GM20431 (cell line): ENCODE measurements around the gene ZBTB46.
"Not testable (repeated sequence)": the region's sequence is repeated elsewhere in the genome, so short reads cannot be mapped to it uniquely, and the experiment has no call there.

Experiments
- in situ Hi-C: fragments of 300-500 bp; cut with MseI, MboI; formaldehyde crosslinking; loops from one replicate; pipeline ENCODE4 v1.15.0; 2020; ENCODE audit warnings: low sequenced_read_pairs; ENCODE audit not compliant: unreplicated experiment

ZBTB46 gene

DNA sequence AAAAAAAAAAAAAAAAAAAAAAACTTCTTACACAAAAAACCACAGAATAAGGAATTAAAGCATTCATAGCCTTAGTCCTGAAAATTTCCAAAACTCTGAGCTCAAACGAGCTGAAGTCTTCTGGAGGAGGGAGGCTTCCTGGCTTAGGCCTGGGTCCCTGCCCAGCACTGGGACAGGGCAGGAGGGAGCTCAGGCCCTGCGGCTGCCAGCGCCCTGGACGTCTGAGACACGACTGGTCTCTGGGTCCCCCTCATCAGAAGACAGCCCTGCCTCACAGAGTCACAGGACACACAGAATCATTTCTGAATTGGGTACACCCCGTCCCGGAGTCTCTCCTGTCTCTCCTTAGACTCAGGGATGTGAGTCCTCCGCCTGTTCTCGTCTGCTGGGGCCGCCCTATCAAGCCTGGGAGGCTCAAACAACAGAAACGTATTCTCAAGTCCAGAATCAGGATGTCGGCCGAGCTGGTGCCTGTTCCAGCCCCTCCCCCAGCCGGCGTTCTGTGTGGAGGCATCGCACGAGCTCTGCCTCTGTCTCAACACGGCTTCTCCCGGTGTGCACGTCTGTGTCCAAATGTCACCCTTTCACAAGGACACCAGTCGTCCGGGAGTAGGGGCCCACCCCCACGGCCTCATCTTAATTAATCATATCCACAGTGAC lies 39.4 kb downstream of the ZBTB46 start:
- in situ Hi-C loops = no loop called here

DNA sequence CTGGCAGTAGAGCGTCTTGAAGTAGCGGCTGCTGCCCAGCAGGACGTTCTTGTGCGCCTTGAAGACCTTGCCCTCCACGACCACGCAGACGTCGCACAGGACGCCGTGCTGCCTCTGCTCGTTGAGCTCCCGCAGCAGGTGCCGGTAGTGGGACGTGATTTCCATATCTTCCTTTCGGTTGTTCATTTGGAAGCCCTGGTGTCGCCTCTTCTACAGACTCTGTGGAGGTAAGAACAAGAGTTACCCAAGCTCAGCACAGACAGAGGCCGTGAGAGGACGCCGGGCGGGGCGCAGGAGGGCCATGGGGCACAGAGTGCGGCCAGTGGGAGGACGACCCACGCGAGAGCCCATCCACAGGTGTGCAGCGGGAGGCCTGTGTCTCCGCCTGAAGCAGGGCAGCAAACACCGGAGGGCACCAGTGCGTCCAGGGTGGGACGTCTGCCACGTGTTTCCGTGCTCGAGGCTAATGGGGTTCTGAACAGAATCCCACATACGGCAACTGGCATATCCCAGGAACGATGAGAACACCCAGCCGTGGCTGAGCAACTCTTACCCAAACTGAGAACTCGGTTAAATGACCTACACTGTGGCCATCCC lies 40.4 kb downstream of the ZBTB46 start:
- in situ Hi-C loops = no loop called here

GRCh38 chr20:63789836-63790571 lies 41.1 kb downstream of the ZBTB46 start:
- in situ Hi-C loops = no loop called here

GRCh38 chr20:63787749-63788148 lies 43.3 kb downstream of the ZBTB46 start:
- in situ Hi-C loops = no loop called here

DNA sequence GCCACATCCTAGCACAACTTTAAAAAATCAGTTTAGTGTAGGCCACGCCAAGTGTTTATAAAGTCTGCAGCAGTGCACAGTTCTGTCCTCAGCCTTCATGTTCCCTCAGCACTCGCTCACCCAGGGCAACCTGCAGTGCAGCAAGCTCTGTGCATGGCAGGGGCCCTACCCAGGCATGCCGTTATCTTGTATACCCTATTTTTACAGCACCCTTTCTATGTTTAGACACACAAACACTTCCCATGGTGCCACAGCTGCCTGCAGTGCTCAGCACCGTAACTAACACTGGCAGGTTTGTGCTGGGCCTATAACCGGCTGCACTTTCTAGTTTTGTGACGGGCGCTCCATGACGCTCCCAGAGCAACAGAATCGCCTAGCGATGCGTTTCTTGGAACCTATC lies 43.8 kb downstream of the ZBTB46 start:
- in situ Hi-C loops = no loop called here

DNA sequence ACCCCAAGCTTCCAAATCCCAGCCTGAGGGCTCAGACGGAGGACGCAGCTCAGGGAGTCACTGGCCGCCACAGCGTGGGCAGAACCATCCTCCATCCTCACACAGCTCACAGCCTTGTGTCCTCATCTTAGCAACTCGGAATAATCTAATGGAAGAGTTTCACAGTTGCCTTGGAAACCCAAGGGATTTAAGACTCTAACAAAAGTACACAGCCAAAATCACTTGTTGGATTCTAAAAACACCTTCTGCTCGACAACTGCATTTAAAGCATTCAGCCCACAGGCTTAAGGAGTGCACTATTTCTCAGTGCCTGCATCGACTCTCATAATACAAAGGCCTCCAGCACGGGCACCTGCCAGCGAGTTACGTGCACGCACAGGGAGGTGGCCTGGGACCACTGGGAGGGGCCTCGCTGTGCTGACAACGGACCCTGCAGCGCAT lies 45.4 kb downstream of the ZBTB46 start:
- in situ Hi-C loops = no loop called here

DNA sequence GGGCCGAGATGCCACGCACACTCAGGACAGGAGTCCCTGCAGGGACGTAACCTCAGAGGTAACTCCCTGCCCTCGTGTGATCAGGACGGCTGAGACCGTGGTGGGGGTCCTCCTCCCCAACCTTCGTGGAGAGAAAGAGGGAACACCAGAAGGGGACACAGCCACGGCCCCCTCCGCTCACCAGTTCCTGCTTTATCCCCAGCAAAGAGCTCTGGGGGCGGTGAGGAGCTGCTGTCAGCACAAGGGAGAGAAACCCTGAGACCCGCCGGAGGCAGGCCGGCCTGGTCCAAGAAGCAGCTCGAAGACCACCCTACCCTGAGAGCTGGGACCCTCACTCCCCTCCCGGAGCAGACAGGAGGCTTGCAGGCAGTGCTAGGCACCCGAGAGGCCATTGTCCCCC lies 47.1 kb downstream of the ZBTB46 start:
- in situ Hi-C loops = no loop called here

GRCh38 chr20:63782521-63782971 lies 48.5 kb downstream of the ZBTB46 start:
- in situ Hi-C loops = no loop called here

DNA sequence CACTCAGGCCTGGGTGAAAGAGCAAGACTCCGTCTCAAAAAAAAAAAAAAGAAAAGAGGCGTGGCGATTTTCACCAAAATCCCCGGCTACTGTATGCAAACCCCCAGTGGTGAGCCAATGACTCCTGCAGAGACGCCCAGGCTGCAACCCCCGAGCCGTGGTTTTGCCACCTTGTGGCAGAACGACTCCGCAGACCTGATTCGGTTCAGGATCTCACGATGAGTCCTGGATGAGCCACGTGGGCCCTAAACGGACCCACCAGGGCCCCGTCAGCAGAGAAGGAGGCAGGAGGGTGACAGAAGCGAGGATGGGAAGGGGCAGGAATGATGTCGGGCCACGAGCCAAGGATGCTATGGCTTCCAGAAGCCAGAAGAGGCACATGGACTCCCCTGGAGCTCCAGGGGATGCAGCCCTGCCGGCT lies 49.0 kb downstream of the ZBTB46 start:
- in situ Hi-C loops = no loop called here

GRCh38 chr20:63781181-63781580 lies 49.9 kb downstream of the ZBTB46 start:
- in situ Hi-C loops = no loop called here

GRCh38 chr20:63778857-63779256 lies 52.2 kb downstream of the ZBTB46 start:
- in situ Hi-C loops = no loop called here

- in situ Hi-C loops = no loop called here
Measured at GRCh38 chr20:63778034-63778752, 52.9 kb downstream of the ZBTB46 start.

DNA sequence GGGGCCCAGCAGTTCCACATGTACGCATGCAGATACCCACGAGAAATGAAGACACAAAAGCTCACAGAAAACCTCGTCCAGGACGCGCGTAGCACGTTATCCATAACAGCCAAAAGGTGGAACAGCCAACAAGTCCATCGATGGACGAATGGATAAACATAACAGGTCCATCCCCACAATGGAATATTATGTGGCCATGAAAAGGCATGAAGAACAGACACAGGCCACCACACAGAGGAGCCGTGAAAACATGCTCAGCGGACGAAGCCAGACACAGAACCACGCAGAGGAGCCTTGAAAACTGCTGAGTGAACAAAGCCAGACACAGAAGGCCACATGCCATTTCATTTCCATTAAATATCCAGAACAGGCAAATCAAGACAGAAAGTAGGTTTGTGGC lies 53.5 kb downstream of the ZBTB46 start:
- in situ Hi-C loops = no loop called here

DNA sequence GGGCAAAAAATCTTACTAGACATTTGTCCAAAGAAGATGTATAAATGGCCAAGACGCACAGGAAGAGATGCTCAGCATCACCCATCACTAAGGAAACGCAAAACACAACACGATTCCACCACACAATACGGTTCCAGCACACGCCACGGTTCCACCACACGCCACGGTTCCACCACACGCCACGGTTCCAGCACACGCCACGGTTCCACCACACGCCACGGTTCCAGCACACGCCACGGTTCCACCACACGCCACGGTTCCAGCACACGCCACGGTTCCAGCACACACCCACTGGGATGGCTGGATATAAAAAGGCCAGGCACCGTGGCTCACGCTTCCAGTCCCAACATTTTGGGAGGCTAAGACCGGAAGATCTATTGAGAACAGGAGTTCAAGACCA lies 54.2 kb downstream of the ZBTB46 start:
- in situ Hi-C loops = not testable (repeated sequence)

- in situ Hi-C loops = no loop called here
Measured at GRCh38 chr20:63775096-63775978, 55.7 kb downstream of the ZBTB46 start.

- in situ Hi-C loops = no loop called here
Measured at GRCh38 chr20:63774306-63774705, 56.8 kb downstream of the ZBTB46 start.

- in situ Hi-C loops = no loop called here
Measured at GRCh38 chr20:63773571-63774241, 57.4 kb downstream of the ZBTB46 start.

- in situ Hi-C loops = no loop called here
Measured at GRCh38 chr20:63772781-63773518, 58.1 kb downstream of the ZBTB46 start.
